Lower leg skin (tissue), 4 donors: ENCODE data around the gene ODC1. TPM values are rescaled to one million over a fixed set of nuclear protein-coding genes. Genes with fewer than 3 reads are reported as not detected.

Source experiments
- DNase-seq, 2 donors: peaks; one replicate each; pipeline ENCODE4 v3.0.0-alpha.2; 2019; ENCODE audit warnings: low spot score in 2 of 2
- H3K4me3 ChIP-seq: fragments of 200-600 bp; sonication (generic); 2 replicates; pipeline ENCODE4 v1.5.1; 2017; ENCODE audit warnings: mild to moderate bottlenecking, low read depth; ENCODE audit not compliant: poor library complexity, severe bottlenecking
- CTCF ChIP-seq, 3 donors: fragments of 450-650 bp; IDR thresholded peaks; one replicate each; pipeline ENCODE4 v1.5.1; 2016; ENCODE audit warnings: antibody characterized with exemption in 3 of 3, mild to moderate bottlenecking in 3 of 3, moderate library complexity in 2 of 3
- POLR2A ChIP-seq, 2 donors: fragments of 450-650 bp; IDR thresholded peaks; one replicate each; pipeline ENCODE4 v1.6.1; 2016 to 2017; ENCODE audit warnings: antibody characterized with exemption in 2 of 2, mild to moderate bottlenecking in 1 of 2, moderate library complexity in 1 of 2
- WGBS, 2 donors: methylation state at CpG; one replicate each; pipeline ENCODE4 v1.1.5; 2018; 5-methylcytosine and 5-hydroxymethylcytosine counted together
- intact Hi-C: fragments of 100-400 bp; cut with DNase I; formaldehyde crosslinking; loops from one replicate; pipeline ENCODE4 v1.15.0; 2023; ENCODE audit warnings: low total_unique reads
- total RNA-seq, 4 donors: library from RNA; depleted of rRNA; stranded (reverse); fragments of >200 nt; gene quantifications; one replicate each; pipeline ENCODE4 v1.1.0, GENCODE V29; 2016

Gene ODC1
- total RNA-seq, 4 donors from 2014 or later, result 11.5 to 19.7 (median 17.8) TPM

GRCh38 chr2:10397878-10398277 is 50.2 kb downstream of the ODC1 start:
- intact Hi-C loops, result no loop called here
- TF ChIP-seq CTCF (IDR thresholded peaks at IDR 0.05) (no peak), POLR2A (IDR thresholded peaks at IDR 0.05) (no peak)
- H3K4me3 ChIP-seq, result no peak overlapping the region
- 67 to 72% methylated on average over 4 of the region's 4 CpGs for WGBS, 2 donors
- DNase-seq, result no peak

GRCh38 chr2:10397297-10397875 is 50.7 kb downstream of the ODC1 start:
- H3K4me3 ChIP-seq, result no peak overlapping the region
- no peak for DNase-seq
- no peak for TF ChIP-seq CTCF (IDR thresholded peaks at IDR 0.05)
- TF ChIP-seq POLR2A (IDR thresholded peaks at IDR 0.05), result no peak
- WGBS, 2 donors, result 89% methylated on average over 12 to 16 of the region's 16 CpGs
- intact Hi-C loops, result no loop called here

- no peak for TF ChIP-seq CTCF (IDR thresholded peaks at IDR 0.05)
- TF ChIP-seq POLR2A (IDR thresholded peaks at IDR 0.05), result no peak
- intact Hi-C loops, result no loop called here
- WGBS, 2 donors, result 94 to 95% methylated on average over 3 to 10 of the region's 13 CpGs
- H3K4me3 ChIP-seq, result no peak overlapping the region
- no peak for DNase-seq
Measured at GRCh38 chr2:10396464-10396863, 51.7 kb downstream of the ODC1 start.

- DNase-seq, result no peak
- H3K4me3 ChIP-seq, result no peak overlapping the region
- 60 to 71% methylated on average over 14 of the region's 14 CpGs for WGBS, 2 donors
- intact Hi-C loops, result no loop called here
- no peak for TF ChIP-seq POLR2A (IDR thresholded peaks at IDR 0.05)
- TF ChIP-seq CTCF (IDR thresholded peaks at IDR 0.05), result no peak
Measured at GRCh38 chr2:10395893-10396292, 52.2 kb downstream of the ODC1 start.

GRCh38 chr2:10393640-10393982 is 54.5 kb downstream of the ODC1 start:
- WGBS, 2 donors, result 65 to 89% methylated on average over 4 of the region's 4 CpGs
- intact Hi-C loops, result no loop called here
- TF ChIP-seq CTCF (IDR thresholded peaks at IDR 0.05) (no peak), POLR2A (IDR thresholded peaks at IDR 0.05) (no peak)
- no peak overlapping the region for H3K4me3 ChIP-seq
- DNase-seq, result no peak

- DNase-seq, result no peak
- no peak for TF ChIP-seq CTCF (IDR thresholded peaks at IDR 0.05)
- no peak for TF ChIP-seq POLR2A (IDR thresholded peaks at IDR 0.05)
- WGBS, 2 donors, result 66 to 76% methylated on average over 8 to 9 of the region's 9 CpGs
- H3K4me3 ChIP-seq, result no peak overlapping the region
- intact Hi-C loops, result no loop called here
Measured at GRCh38 chr2:10392951-10393639, 55.0 kb downstream of the ODC1 start.
